Activated naive CD4-positive, alpha-beta T cell treated with anti-CD3 and anti-CD28 coated beads for 36 hours (primary cell): ENCODE measurements around the gene RCOR1. TPM values are rescaled to one million over a fixed set of nuclear protein-coding genes. Genes with fewer than 3 reads are reported as not detected.

Experiments
- CTCF ChIA-PET: fragments of 350-600 bp; sonication (Branson Sonifier 250); formaldehyde crosslinking; loops from one replicate; lab custom pipeline; 2021; ENCODE audit warnings: antibody characterized with exemption; lab: Charles Lee
- DNase-seq: peaks from one replicate; pipeline ENCODE4 v3.0.0-alpha.2; 2020
- H3K27ac Mint-ChIP-seq: one replicate; pipeline ENCODE4 v1.8.0; 2021; ENCODE audit warnings: mild to moderate bottlenecking, mixed read lengths
- H3K27me3 Mint-ChIP-seq: one replicate; pipeline ENCODE4 v1.8.0; 2021; ENCODE audit warnings: low read depth, mixed read lengths
- H3K36me3 Mint-ChIP-seq: one replicate; pipeline ENCODE4 v1.8.0; 2021; ENCODE audit warnings: low read depth, mixed read lengths
- H3K4me1 Mint-ChIP-seq: one replicate; pipeline ENCODE4 v1.8.0; 2021; ENCODE audit warnings: low read depth, mixed read lengths
- H3K4me3 Mint-ChIP-seq: one replicate; pipeline ENCODE4 v1.8.0; 2021; ENCODE audit warnings: mild to moderate bottlenecking, moderate library complexity, mixed read lengths
- H3K9me3 Mint-ChIP-seq: one replicate; pipeline ENCODE4 v1.8.0; 2021; ENCODE audit warnings: mixed read lengths
- intact Hi-C: fragments of 100-400 bp; cut with micrococcal nuclease; formaldehyde crosslinking; loops from one replicate; pipeline ENCODE4 v1.15.1; 2023
- total RNA-seq, 2 experiments: library from RNA; stranded (reverse); gene quantifications; one replicate each; pipeline ENCODE4 v1.2.3, GENCODE V29; 2021

RCOR1 gene
- total RNA-seq, 2 experiments from 2014 or later: 11.9 to 12.2 TPM

DNA sequence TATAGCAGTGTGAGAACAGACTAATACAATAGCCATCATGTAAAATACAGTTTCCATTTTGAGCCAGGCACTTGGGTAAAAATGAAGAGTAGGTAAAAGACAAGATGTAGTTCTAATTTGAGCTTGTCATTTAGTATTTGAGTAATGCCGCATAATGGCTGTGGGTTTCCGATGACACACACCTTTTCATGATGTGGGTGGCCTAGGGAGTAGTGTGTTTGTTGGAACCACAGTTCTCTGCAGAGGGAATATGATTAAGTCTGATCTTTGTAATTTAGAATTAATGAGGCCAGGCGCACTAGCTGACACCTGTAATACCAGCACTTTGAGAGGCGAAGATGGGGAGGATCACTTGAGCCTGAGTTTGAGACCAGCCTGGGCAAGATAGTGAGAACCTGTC lies 61.8 kb downstream of the RCOR1 start:
- peaks cover 4% of the 10 kb centered on the region for H3K9me3 Mint-ChIP-seq
- peaks cover 1% of the 10 kb centered on the region for H3K36me3 Mint-ChIP-seq
- CTCF ChIA-PET: interaction anchor here (1.7 kb wide), 1 partner anchor 40 kb away, joined by 4 read pairs; no protein-coding TSS in a partner anchor
- no peak overlapping the region for H3K27ac Mint-ChIP-seq
- H3K4me1 Mint-ChIP-seq: peaks cover 37% of the 10 kb centered on the region
- H3K4me3 Mint-ChIP-seq: no peak overlapping the region
- intact Hi-C loops: no loop called here
- peak; percentile 11 for DNase-seq
- no peaks in the 10 kb centered on the region for H3K27me3 Mint-ChIP-seq

DNA sequence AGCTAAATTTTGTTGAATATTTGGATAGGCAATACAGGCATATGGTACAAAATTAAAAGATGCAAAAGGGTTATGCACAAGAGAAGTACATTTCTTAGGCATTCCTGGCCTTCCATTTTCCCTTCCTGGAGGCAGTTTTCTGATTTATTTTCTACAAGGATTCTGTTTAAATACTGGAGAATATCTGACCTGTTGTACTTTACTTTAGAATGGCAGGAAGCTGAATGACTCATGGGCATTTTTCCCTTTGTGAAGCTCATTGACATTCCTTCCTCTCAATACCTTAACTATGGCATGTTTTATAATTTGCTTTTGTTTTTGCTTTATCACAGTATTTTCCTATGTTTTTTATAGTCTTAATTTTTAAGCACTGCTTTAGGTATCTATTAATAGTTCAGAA lies 62.7 kb downstream of the RCOR1 start:
- Mint-ChIP-seq H3K9me3 (peaks cover 4% of the 10 kb centered on the region), H3K27ac (no peak overlapping the region), H3K36me3 (peaks cover 1% of the 10 kb centered on the region), H3K27me3 (no peaks in the 10 kb centered on the region), H3K4me3 (no peak overlapping the region), H3K4me1 (peaks cover 42% of the 10 kb centered on the region)
- DNase-seq: no peak
- CTCF ChIA-PET: no interaction called here
- intact Hi-C loops: no loop called here

- intact Hi-C loops: no loop called here
- DNase-seq: no peak
- CTCF ChIA-PET: interaction anchor here (0.6 kb wide), 1 partner anchor 40 kb away, joined by 3 read pairs; no protein-coding TSS in a partner anchor
Measured at GRCh38 chr14:102659797-102660196, 67.3 kb downstream of the RCOR1 start.

GRCh38 chr14:102661614-102662013 lies 69.2 kb downstream of the RCOR1 start:
- H3K27me3 Mint-ChIP-seq: no peaks in the 10 kb centered on the region
- no peak for DNase-seq
- CTCF ChIA-PET: interaction anchor here (0.6 kb wide), 1 partner anchor 138 kb away, joined by 3 read pairs; no protein-coding TSS in a partner anchor

More at GRCh38 chr14:102659797-102660196, 67.3 kb downstream of the RCOR1 start:
- H3K4me3 Mint-ChIP-seq: no peak overlapping the region
- H3K27me3 Mint-ChIP-seq: no peaks in the 10 kb centered on the region
- peaks cover 35% of the 10 kb centered on the region for H3K4me1 Mint-ChIP-seq
- H3K27ac Mint-ChIP-seq: no peak overlapping the region
- no peaks in the 10 kb centered on the region for H3K9me3 Mint-ChIP-seq
- no peaks in the 10 kb centered on the region for H3K36me3 Mint-ChIP-seq

GRCh38 chr14:102662636-102663430 lies 70.4 kb downstream of the RCOR1 start:
- Mint-ChIP-seq H3K9me3 (no peaks in the 10 kb centered on the region), H3K36me3 (peaks cover under 1% of the 10 kb centered on the region), H3K27ac (no peak overlapping the region), H3K4me3 (no peak overlapping the region), H3K27me3 (no peaks in the 10 kb centered on the region), H3K4me1 (peaks cover 35% of the 10 kb centered on the region)
- no peak for DNase-seq
- intact Hi-C loops: no loop called here
- CTCF ChIA-PET: no interaction called here

More at GRCh38 chr14:102661614-102662013, 69.2 kb downstream of the RCOR1 start:
- Mint-ChIP-seq H3K9me3 (no peaks in the 10 kb centered on the region), H3K27ac (no peak overlapping the region), H3K36me3 (no peaks in the 10 kb centered on the region), H3K4me1 (peaks cover 31% of the 10 kb centered on the region), H3K4me3 (no peak overlapping the region)
- intact Hi-C loops: no loop called here

GRCh38 chr14:102663440-102663839 lies 71.0 kb downstream of the RCOR1 start:
- peaks cover 1% of the 10 kb centered on the region for H3K36me3 Mint-ChIP-seq
- no peaks in the 10 kb centered on the region for H3K9me3 Mint-ChIP-seq
- no peak overlapping the region for H3K4me3 Mint-ChIP-seq
- H3K27ac Mint-ChIP-seq: no peak overlapping the region
- intact Hi-C loops: no loop called here
- H3K4me1 Mint-ChIP-seq: peaks cover 35% of the 10 kb centered on the region
- no peak for DNase-seq
- CTCF ChIA-PET: interaction anchor here (0.5 kb wide), 1 partner anchor 25 kb away, joined by 4 read pairs; no protein-coding TSS in a partner anchor
- H3K27me3 Mint-ChIP-seq: no peaks in the 10 kb centered on the region

- Mint-ChIP-seq H3K36me3 (peaks cover 3% of the 10 kb centered on the region), H3K4me1 (peaks cover 26% of the 10 kb centered on the region), H3K4me3 (no peak overlapping the region), H3K9me3 (no peaks in the 10 kb centered on the region), H3K27ac (no peak overlapping the region), H3K27me3 (no peaks in the 10 kb centered on the region)
- no peak for DNase-seq
- intact Hi-C loops: no loop called here
- CTCF ChIA-PET: interaction anchor here (1.1 kb wide), 1 partner anchor 71 kb away, joined by 9 read pairs; no protein-coding TSS in a partner anchor
Measured at GRCh38 chr14:102665621-102666020, 73.2 kb downstream of the RCOR1 start.

DNA sequence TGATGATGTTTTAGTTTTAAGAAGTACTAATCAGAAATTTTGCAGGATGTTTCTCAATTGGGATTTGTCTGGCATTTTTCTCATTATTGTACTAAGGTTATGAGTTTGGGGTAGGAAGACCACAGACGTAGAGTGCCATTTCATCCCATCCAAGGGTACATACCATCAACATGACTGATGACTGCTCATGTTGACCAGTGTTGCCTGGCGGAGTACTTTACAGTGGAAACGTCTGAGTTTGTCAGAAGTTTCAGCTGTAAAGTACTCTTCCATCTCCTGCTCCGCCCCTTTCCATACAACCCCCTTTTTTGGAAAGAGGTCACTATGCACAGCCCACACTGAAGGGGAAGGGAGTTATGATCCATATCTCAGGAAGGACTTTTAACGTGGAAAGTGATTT lies 74.2 kb downstream of the RCOR1 start:
- Mint-ChIP-seq H3K4me3 (no peak overlapping the region), H3K4me1 (peaks cover 19% of the 10 kb centered on the region), H3K27ac (no peak overlapping the region), H3K36me3 (peaks cover 3% of the 10 kb centered on the region), H3K27me3 (no peaks in the 10 kb centered on the region), H3K9me3 (no peaks in the 10 kb centered on the region)
- CTCF ChIA-PET: interaction anchor here (1.0 kb wide), 1 partner anchor 71 kb away, joined by 4 read pairs; no protein-coding TSS in a partner anchor
- intact Hi-C loops: no loop called here
- DNase-seq: no peak

GRCh38 chr14:102667703-102668102 lies 75.3 kb downstream of the RCOR1 start:
- intact Hi-C loops: no loop called here
- Mint-ChIP-seq H3K27me3 (no peaks in the 10 kb centered on the region), H3K27ac (no peak overlapping the region), H3K9me3 (peaks cover 4% of the 10 kb centered on the region), H3K36me3 (peaks cover 7% of the 10 kb centered on the region), H3K4me1 (peaks cover 14% of the 10 kb centered on the region), H3K4me3 (no peak overlapping the region)
- DNase-seq: no peak
- CTCF ChIA-PET: no interaction called here

GRCh38 chr14:102668291-102668873 lies 75.9 kb downstream of the RCOR1 start:
- intact Hi-C loops: no loop called here
- H3K36me3 Mint-ChIP-seq: peaks cover 7% of the 10 kb centered on the region
- DNase-seq: no peak
- H3K27ac Mint-ChIP-seq: no peak overlapping the region
- H3K9me3 Mint-ChIP-seq: peaks cover 5% of the 10 kb centered on the region
- no peaks in the 10 kb centered on the region for H3K27me3 Mint-ChIP-seq
- no peak overlapping the region for H3K4me3 Mint-ChIP-seq
- H3K4me1 Mint-ChIP-seq: peaks cover 10% of the 10 kb centered on the region
- CTCF ChIA-PET: no interaction called here

- Mint-ChIP-seq H3K27ac (no peak overlapping the region), H3K9me3 (peaks cover 5% of the 10 kb centered on the region), H3K4me3 (no peak overlapping the region), H3K4me1 (peaks cover 8% of the 10 kb centered on the region), H3K27me3 (no peaks in the 10 kb centered on the region), H3K36me3 (peaks cover 8% of the 10 kb centered on the region)
- no peak for DNase-seq
- intact Hi-C loops: no loop called here
- CTCF ChIA-PET: no interaction called here
Measured at GRCh38 chr14:102671410-102671809, 79.0 kb downstream of the RCOR1 start.

- CTCF ChIA-PET: no interaction called here
- peaks cover 7% of the 10 kb centered on the region for H3K4me1 Mint-ChIP-seq
- intact Hi-C loops: no loop called here
- no peaks in the 10 kb centered on the region for H3K27me3 Mint-ChIP-seq
- no peak overlapping the region for H3K27ac Mint-ChIP-seq
- H3K4me3 Mint-ChIP-seq: no peak overlapping the region
- peaks cover 5% of the 10 kb centered on the region for H3K9me3 Mint-ChIP-seq
- peaks cover 8% of the 10 kb centered on the region for H3K36me3 Mint-ChIP-seq
- no peak for DNase-seq
Measured at GRCh38 chr14:102672410-102672960, 80.0 kb downstream of the RCOR1 start.
